ENCODE measurements around the gene BPIFA1. TPM values are rescaled to one million over a fixed set of nuclear protein-coding genes. Genes with fewer than 3 reads are reported as not detected.

Gene BPIFA1
- total and polyA plus RNA-seq, 9 of the 15 experiments (the other 6 are each of a cell fraction or from before 2014, with no cell fraction given), result not detected

GRCh38 chr20:33231237-33231636 is 4.6 kb upstream of the BPIFA1 start:
- DNase-seq (ENCODE audit: extremely low read depth in 1 of 4, low spot score in 3 of 4) (no peak), FAIRE-seq (no peak), ATAC-seq (no peak)
- intact Hi-C loops (cut with micrococcal nuclease) (loop anchor here (10.0 kb wide), 1 partner anchor 64 kb away; no protein-coding TSS in a partner anchor), in situ Hi-C loops (cut with MboI) (no loop called here)
- H3K9me1 ChIP-seq (ENCODE audit: control insufficient read depth, insufficient read depth, low read length), result no peaks in the 10 kb centered on the region
- CTCF ChIA-PET (ENCODE audit: low intra/inter-chr PET ratio), result no interaction called here
- peaks cover 2 to 9% of the 10 kb centered on the region in 2 experiments; a peak in 1 of 5 replicates for H3K27me3 ChIP-seq (ENCODE audit: control insufficient read depth in 2 of 2, insufficient read depth in 2 of 2, low read length in 2 of 2)
- TF ChIP-seq TEAD4 (IDR thresholded peaks at IDR 0.05; ENCODE audit: low read length) (no peak), TEAD4 (CRISPR knock-in tag; IDR thresholded peaks at IDR 0.05; ENCODE audit: borderline replicate concordance) (no peak), RBM17 (IDR thresholded peaks at IDR 0.05; ENCODE audit: borderline replicate concordance, low read depth, low read length) (no peak), ZNF589 (CRISPR knock-in tag; IDR thresholded peaks at IDR 0.05; ENCODE audit: low read depth) (no peak), NFRKB (IDR thresholded peaks at IDR 0.05; ENCODE audit: low read depth) (no peak), PCBP2 (IDR thresholded peaks at IDR 0.05; ENCODE audit: low read depth, low read length, poor library complexity, severe bottlenecking) (no peak), NRF1 (conservative IDR thresholded peaks at IDR 0.05 in 1 of 2, IDR thresholded peaks at IDR 0.05 in 1 of 2) (no peak)
- TF ChIP-seq, protein P1, sequence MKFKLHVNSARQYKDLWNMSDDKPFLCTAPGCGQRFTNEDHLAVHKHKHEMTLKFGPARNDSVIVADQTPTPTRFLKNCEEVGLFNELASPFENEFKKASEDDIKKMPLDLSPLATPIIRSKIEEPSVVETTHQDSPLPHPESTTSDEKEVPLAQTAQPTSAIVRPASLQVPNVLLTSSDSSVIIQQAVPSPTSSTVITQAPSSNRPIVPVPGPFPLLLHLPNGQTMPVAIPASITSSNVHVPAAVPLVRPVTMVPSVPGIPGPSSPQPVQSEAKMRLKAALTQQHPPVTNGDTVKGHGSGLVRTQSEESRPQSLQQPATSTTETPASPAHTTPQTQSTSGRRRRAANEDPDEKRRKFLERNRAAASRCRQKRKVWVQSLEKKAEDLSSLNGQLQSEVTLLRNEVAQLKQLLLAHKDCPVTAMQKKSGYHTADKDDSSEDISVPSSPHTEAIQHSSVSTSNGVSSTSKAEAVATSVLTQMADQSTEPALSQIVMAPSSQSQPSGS (CRISPR knock-in tag; IDR thresholded peaks at IDR 0.05), result no peak
- no peak overlapping the region for H3K27ac ChIP-seq (ENCODE audit: extremely low read depth, low read depth, low read length)
- BruUV-seq (replicated peaks), result no TSS peak
- no peak overlapping the region for H3K9ac ChIP-seq (ENCODE audit: insufficient read depth in 1 of 2, low read depth in 2 of 2, low read length in 2 of 2)
- H2AFZ ChIP-seq (ENCODE audit: low read depth, low read length), result no peak overlapping the region
- no peaks in the 10 kb centered on the region for H4K20me1 ChIP-seq (replicated peaks; ENCODE audit: control insufficient read depth, insufficient read depth, low read length)
- under 1% methylated on average over 7 of the region's 7 CpGs for WGBS (ENCODE audit: insufficient coverage, low coverage, missing lambda C conversion rate)
- H3K36me3 ChIP-seq (ENCODE audit: control insufficient read depth, insufficient read depth, low read length), result no peaks in the 10 kb centered on the region
- H3K79me2 ChIP-seq (ENCODE audit: control insufficient read depth, insufficient read depth, low read length), result no peaks in the 10 kb centered on the region
- H3K4me2 ChIP-seq (ENCODE audit: insufficient read depth, low read length), result no peak overlapping the region
- H3K9me3 ChIP-seq (replicated peaks; ENCODE audit: control insufficient read depth, insufficient read depth, low read depth, low read length), result no peaks in the 10 kb centered on the region
- no peaks in the 10 kb centered on the region for H3K4me1 ChIP-seq (replicated peaks in 1 of 2; ENCODE audit: control insufficient read depth in 2 of 2, insufficient read depth in 2 of 2, low read length in 2 of 2)
- no peak overlapping the region for H3K4me3 ChIP-seq
- POLR2A ChIA-PET, result no interaction called here

Measured in K562 (cell line).